ENCODE data around the gene NRP1. TPM values are rescaled to one million over a fixed set of nuclear protein-coding genes. Genes with fewer than 3 reads are reported as not detected.

NRP1 gene
- total RNA-seq, 1 donor from 2014 or later = 16.1 TPM

DNA sequence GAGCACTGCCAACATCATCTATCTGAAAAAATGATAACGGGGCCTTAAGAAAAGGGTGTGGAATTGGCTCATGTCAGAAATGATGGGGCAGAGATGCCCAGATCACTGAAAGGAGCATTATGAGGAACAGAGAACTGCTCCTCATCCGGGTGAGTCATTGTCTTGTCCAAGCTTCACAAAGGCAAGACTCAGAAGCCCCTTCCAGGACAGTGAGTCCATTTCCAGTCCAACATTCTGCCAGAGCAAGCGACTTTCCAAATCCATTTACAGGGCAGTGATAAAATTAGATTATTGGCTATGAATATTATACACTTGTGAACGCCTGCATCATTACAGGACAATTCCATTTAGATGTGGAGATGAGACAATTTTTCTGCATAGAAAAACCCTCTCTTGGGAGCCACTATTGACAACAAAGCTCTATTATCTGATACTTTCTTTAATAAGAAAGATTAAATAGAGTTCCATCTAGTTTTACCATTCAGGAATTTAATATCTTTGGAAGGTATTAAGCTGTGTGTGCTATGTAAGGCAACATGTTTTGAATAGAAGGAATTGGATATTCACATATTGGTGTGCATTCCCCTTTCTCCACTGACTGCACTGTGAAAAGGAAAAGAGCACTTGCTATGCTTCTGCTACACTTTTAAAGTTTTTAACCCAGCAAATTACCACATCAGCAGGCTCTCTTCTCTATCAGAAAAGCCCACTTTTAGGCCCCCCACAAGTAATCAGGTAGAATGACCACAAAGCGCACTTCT, 159.6 kb downstream of the NRP1 start:
- H3K4me3 Mint-ChIP-seq = no peak overlapping the region
- DNase-seq (ENCODE audit: low read depth, low spot score) = no peak

DNA sequence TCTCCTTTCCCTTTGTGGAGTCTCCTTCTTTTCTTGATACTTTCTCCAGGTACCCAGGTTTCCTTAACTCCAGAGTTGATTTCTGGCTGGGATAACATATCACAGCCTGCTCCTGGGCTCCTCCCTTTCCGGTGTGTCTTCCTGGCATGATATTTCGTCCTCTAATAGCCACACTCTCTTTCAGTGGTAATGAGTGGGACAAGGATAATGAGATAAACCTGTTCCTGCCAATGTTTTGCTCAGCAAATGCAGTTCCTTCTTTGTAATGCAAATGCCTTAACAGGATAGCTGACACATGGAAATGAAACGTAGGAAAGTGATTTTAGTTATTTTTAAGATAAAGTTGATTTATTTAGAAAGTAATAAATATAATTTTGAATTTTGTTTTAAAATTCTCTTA, 168.6 kb downstream of the NRP1 start:
- no peaks in the 10 kb centered on the region for H3K27me3 Mint-ChIP-seq (ENCODE audit: low read depth)
- peaks cover 30% of the 10 kb centered on the region for H3K4me1 Mint-ChIP-seq
- DNase-seq (ENCODE audit: low read depth, low spot score) = no peak
- no peaks in the 10 kb centered on the region for H3K9me3 Mint-ChIP-seq
- no peak overlapping the region for H3K4me3 Mint-ChIP-seq
- H3K27ac Mint-ChIP-seq (ENCODE audit: unreplicated experiment) = no peak overlapping the region
- TF ChIP-seq, protein P1, sequence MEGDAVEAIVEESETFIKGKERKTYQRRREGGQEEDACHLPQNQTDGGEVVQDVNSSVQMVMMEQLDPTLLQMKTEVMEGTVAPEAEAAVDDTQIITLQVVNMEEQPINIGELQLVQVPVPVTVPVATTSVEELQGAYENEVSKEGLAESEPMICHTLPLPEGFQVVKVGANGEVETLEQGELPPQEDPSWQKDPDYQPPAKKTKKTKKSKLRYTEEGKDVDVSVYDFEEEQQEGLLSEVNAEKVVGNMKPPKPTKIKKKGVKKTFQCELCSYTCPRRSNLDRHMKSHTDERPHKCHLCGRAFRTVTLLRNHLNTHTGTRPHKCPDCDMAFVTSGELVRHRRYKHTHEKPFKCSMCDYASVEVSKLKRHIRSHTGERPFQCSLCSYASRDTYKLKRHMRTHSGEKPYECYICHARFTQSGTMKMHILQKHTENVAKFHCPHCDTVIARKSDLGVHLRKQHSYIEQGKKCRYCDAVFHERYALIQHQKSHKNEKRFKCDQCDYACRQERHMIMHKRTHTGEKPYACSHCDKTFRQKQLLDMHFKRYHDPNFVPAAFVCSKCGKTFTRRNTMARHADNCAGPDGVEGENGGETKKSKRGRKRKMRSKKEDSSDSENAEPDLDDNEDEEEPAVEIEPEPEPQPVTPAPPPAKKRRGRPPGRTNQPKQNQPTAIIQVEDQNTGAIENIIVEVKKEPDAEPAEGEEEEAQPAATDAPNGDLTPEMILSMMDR (conservative IDR thresholded peaks at IDR 0.05) = no peak
- H3K36me3 Mint-ChIP-seq (ENCODE audit: low read depth) = no peaks in the 10 kb centered on the region

More for the DNA sequence above, 159.6 kb downstream of the NRP1 start:
- H3K27me3 Mint-ChIP-seq (ENCODE audit: low read depth) = no peaks in the 10 kb centered on the region
- no peak overlapping the region for H3K27ac Mint-ChIP-seq (ENCODE audit: unreplicated experiment)
- TF ChIP-seq, protein P1 (conservative IDR thresholded peaks at IDR 0.05) = no peak
- H3K9me3 Mint-ChIP-seq = peaks cover 2% of the 10 kb centered on the region
- no peaks in the 10 kb centered on the region for H3K36me3 Mint-ChIP-seq (ENCODE audit: low read depth)
- peaks cover 33% of the 10 kb centered on the region for H3K4me1 Mint-ChIP-seq

- Mint-ChIP-seq H3K36me3 (ENCODE audit: low read depth) (no peaks in the 10 kb centered on the region), H3K9me3 (no peaks in the 10 kb centered on the region), H3K27ac (ENCODE audit: unreplicated experiment) (no peak overlapping the region), H3K4me1 (peaks cover 42% of the 10 kb centered on the region), H3K27me3 (ENCODE audit: low read depth) (no peaks in the 10 kb centered on the region), H3K4me3 (no peak overlapping the region)
- TF ChIP-seq, protein P1 (conservative IDR thresholded peaks at IDR 0.05) = no peak
- no peak for DNase-seq (ENCODE audit: low read depth, low spot score)
These were observed 170.3 kb downstream of the NRP1 start for GRCh38 chr10:33164060-33164709.

DNA sequence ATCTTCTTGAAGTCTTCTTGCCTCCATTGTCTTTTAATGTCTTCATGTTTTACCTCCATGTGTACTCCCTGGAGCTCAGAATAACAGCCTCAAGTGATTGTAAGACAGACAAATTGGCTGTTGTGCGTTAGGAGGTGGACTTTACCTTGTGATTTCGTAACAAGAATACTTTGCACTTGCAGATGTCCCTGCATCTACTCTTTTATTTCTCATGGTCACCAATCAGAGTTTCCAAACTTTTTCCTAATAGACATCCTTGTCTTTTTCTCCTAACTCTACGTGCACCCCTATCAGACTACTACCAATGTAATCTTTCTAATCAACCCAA, 172.3 kb downstream of the NRP1 start:
- no peak overlapping the region for H3K4me3 Mint-ChIP-seq
- DNase-seq (ENCODE audit: low read depth, low spot score) = no peak
- no peaks in the 10 kb centered on the region for H3K36me3 Mint-ChIP-seq (ENCODE audit: low read depth)
- peaks cover 37% of the 10 kb centered on the region for H3K4me1 Mint-ChIP-seq
- TF ChIP-seq, protein P1 (conservative IDR thresholded peaks at IDR 0.05) = no peak
- no peak overlapping the region for H3K27ac Mint-ChIP-seq (ENCODE audit: unreplicated experiment)
- H3K9me3 Mint-ChIP-seq = no peaks in the 10 kb centered on the region
- H3K27me3 Mint-ChIP-seq (ENCODE audit: low read depth) = no peaks in the 10 kb centered on the region

DNA sequence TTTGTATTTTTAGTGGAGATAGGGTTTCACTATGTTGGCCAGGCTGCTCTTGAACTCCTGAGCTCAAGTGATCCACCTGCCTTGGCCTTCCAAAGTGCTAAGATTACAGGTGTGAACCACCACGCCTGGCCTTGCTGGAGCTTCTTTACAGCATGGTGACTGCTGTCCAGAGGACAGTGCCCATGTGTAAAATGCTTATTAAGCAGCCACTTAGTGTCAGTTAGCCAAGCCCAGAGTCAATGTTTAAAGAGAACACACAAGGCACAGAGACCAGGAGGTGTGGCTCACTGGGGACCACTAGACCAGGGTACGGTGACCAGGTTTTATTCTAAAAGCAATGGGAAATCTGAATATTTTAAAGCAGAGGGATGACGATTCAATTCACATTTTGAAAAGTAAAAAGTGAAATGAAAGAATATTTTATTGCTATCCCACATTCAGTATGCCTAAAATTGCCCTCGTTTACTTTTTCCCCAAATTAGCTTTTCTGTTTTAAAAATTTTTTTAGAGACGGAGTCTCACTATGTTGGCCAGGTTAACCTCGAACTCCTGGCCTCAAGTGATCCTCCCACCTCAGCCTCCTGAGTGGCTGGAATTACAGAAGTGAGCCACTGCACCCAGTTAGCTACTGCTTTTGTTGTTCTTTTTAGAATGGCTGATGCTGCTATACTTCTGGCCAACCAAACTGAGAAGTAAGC, 172.8 kb downstream of the NRP1 start:
- Mint-ChIP-seq H3K4me1 (peaks cover 37% of the 10 kb centered on the region), H3K27me3 (ENCODE audit: low read depth) (no peaks in the 10 kb centered on the region), H3K36me3 (ENCODE audit: low read depth) (no peaks in the 10 kb centered on the region), H3K9me3 (no peaks in the 10 kb centered on the region), H3K27ac (ENCODE audit: unreplicated experiment) (no peak overlapping the region), H3K4me3 (no peak overlapping the region)
- no peak for DNase-seq (ENCODE audit: low read depth, low spot score)
- TF ChIP-seq, protein P1 (conservative IDR thresholded peaks at IDR 0.05) = no peak

Data from neural crest cell (in vitro differentiated cells).